ENCODE results near the gene HSPG2. TPM values are rescaled to one million over a fixed set of nuclear protein-coding genes. Genes with fewer than 3 reads are reported as not detected.
"Not testable (repeated sequence)": the region's sequence is repeated elsewhere in the genome, so short reads cannot be mapped to it uniquely, and the experiment has no call there.

The HSPG2 gene
- total and polyA plus RNA-seq, 7 experiments from 2014 or later, result 1.0 to 20.8 (median 9.4) TPM

GRCh38 chr1:21978209-21978608 lies 41.1 kb upstream of the HSPG2 start:
- POLR2A ChIA-PET; DNase-seq; H3K27me3 Mint-ChIP-seq; CTCF ChIA-PET; intact Hi-C loops (cut with micrococcal nuclease); H3K27ac Mint-ChIP-seq; H3K27ac ChIP-seq (ENCODE audit: low read depth, low read length); H3K4me3 ChIP-seq (ENCODE audit: low read length); H3K9me3 ChIP-seq (ENCODE audit: control insufficient read depth in 2 of 3, low read length in 3 of 3); H3K4me3 Mint-ChIP-seq; H3K4me1 Mint-ChIP-seq; ATAC-seq; H3K36me3 Mint-ChIP-seq; H3K36me3 ChIP-seq (ENCODE audit: control insufficient read depth in 2 of 3, insufficient read depth in 3 of 3, low read length in 3 of 3); H3K4me1 ChIP-seq (ENCODE audit: control insufficient read depth in 2 of 2, insufficient read depth in 2 of 2, low read length in 2 of 2); H3K27me3 ChIP-seq (ENCODE audit: control insufficient read depth in 2 of 2, insufficient read depth in 2 of 2, low read length in 2 of 2); H3K9me3 Mint-ChIP-seq: not testable (repeated sequence)

GRCh38 chr1:21976703-21977239 lies 39.7 kb upstream of the HSPG2 start, which contains the start of gene CELA3B:
Gene CELA3B, plus strand, starts transcription at chr1:21977022. Its CDS starts 18 bp downstream, at chr1:21977040.
- CTCF ChIA-PET; POLR2A ChIA-PET; H3K4me1 Mint-ChIP-seq; H3K4me3 ChIP-seq (ENCODE audit: low read length); H3K27me3 ChIP-seq (ENCODE audit: control insufficient read depth in 2 of 2, insufficient read depth in 2 of 2, low read length in 2 of 2); H3K27ac ChIP-seq (ENCODE audit: low read depth, low read length); H3K9me3 Mint-ChIP-seq; H3K36me3 Mint-ChIP-seq; H3K27me3 Mint-ChIP-seq; H3K9me3 ChIP-seq (ENCODE audit: control insufficient read depth in 2 of 3, low read length in 3 of 3); ATAC-seq; DNase-seq; intact Hi-C loops (cut with micrococcal nuclease); H3K4me3 Mint-ChIP-seq; H3K4me1 ChIP-seq (ENCODE audit: control insufficient read depth in 2 of 2, insufficient read depth in 2 of 2, low read length in 2 of 2); H3K36me3 ChIP-seq (ENCODE audit: control insufficient read depth in 2 of 3, insufficient read depth in 3 of 3, low read length in 3 of 3): not testable (repeated sequence)
- peak within 1 kb of the TSS in 2 of 9 donors; percentile 7 to 67 for H3K27ac Mint-ChIP-seq

GRCh38 chr1:21975296-21975695 lies 38.2 kb upstream of the HSPG2 start:
- H3K27me3 ChIP-seq (ENCODE audit: control insufficient read depth in 2 of 2, insufficient read depth in 2 of 2, low read length in 2 of 2); DNase-seq; H3K9me3 Mint-ChIP-seq; CTCF ChIA-PET; H3K9me3 ChIP-seq (ENCODE audit: control insufficient read depth in 2 of 3, low read length in 3 of 3); H3K4me3 ChIP-seq (ENCODE audit: low read length); H3K36me3 Mint-ChIP-seq; H3K4me3 Mint-ChIP-seq; H3K27me3 Mint-ChIP-seq; H3K36me3 ChIP-seq (ENCODE audit: control insufficient read depth in 2 of 3, insufficient read depth in 3 of 3, low read length in 3 of 3); ATAC-seq; H3K4me1 Mint-ChIP-seq; intact Hi-C loops (cut with micrococcal nuclease); H3K27ac ChIP-seq (ENCODE audit: low read depth, low read length); H3K4me1 ChIP-seq (ENCODE audit: control insufficient read depth in 2 of 2, insufficient read depth in 2 of 2, low read length in 2 of 2); POLR2A ChIA-PET: not testable (repeated sequence)
- peak overlapping the region in 1 of 9 donors; percentile 7 for H3K27ac Mint-ChIP-seq

GRCh38 chr1:21974699-21975098 lies 37.6 kb upstream of the HSPG2 start:
- H3K4me3 ChIP-seq (ENCODE audit: low read length); H3K9me3 Mint-ChIP-seq; H3K4me1 Mint-ChIP-seq; H3K36me3 Mint-ChIP-seq; H3K27me3 Mint-ChIP-seq; POLR2A ChIA-PET; DNase-seq; H3K4me1 ChIP-seq (ENCODE audit: control insufficient read depth in 2 of 2, insufficient read depth in 2 of 2, low read length in 2 of 2); H3K9me3 ChIP-seq (ENCODE audit: control insufficient read depth in 2 of 3, low read length in 3 of 3); ATAC-seq; H3K36me3 ChIP-seq (ENCODE audit: control insufficient read depth in 2 of 3, insufficient read depth in 3 of 3, low read length in 3 of 3); H3K27me3 ChIP-seq (ENCODE audit: control insufficient read depth in 2 of 2, insufficient read depth in 2 of 2, low read length in 2 of 2); H3K4me3 Mint-ChIP-seq; intact Hi-C loops (cut with micrococcal nuclease); H3K27ac ChIP-seq (ENCODE audit: low read depth, low read length); CTCF ChIA-PET; H3K27ac Mint-ChIP-seq: not testable (repeated sequence)

GRCh38 chr1:21973948-21974347 lies 36.8 kb upstream of the HSPG2 start:
- H3K27ac ChIP-seq (ENCODE audit: low read depth, low read length); H3K27ac Mint-ChIP-seq; H3K4me1 ChIP-seq (ENCODE audit: control insufficient read depth in 2 of 2, insufficient read depth in 2 of 2, low read length in 2 of 2); H3K9me3 Mint-ChIP-seq; H3K36me3 ChIP-seq (ENCODE audit: control insufficient read depth in 2 of 3, insufficient read depth in 3 of 3, low read length in 3 of 3); H3K27me3 Mint-ChIP-seq; H3K4me1 Mint-ChIP-seq; CTCF ChIA-PET; POLR2A ChIA-PET; ATAC-seq; H3K36me3 Mint-ChIP-seq; H3K4me3 Mint-ChIP-seq; H3K27me3 ChIP-seq (ENCODE audit: control insufficient read depth in 2 of 2, insufficient read depth in 2 of 2, low read length in 2 of 2); intact Hi-C loops (cut with micrococcal nuclease); H3K4me3 ChIP-seq (ENCODE audit: low read length); H3K9me3 ChIP-seq (ENCODE audit: control insufficient read depth in 2 of 3, low read length in 3 of 3); DNase-seq: not testable (repeated sequence)

GRCh38 chr1:21972973-21973441 lies 35.9 kb upstream of the HSPG2 start:
- H3K36me3 ChIP-seq (ENCODE audit: control insufficient read depth in 2 of 3, insufficient read depth in 3 of 3, low read length in 3 of 3); H3K4me3 ChIP-seq (ENCODE audit: low read length); H3K36me3 Mint-ChIP-seq; H3K4me3 Mint-ChIP-seq; H3K27ac Mint-ChIP-seq; intact Hi-C loops (cut with micrococcal nuclease); H3K27me3 Mint-ChIP-seq; H3K4me1 Mint-ChIP-seq; DNase-seq; H3K9me3 ChIP-seq (ENCODE audit: control insufficient read depth in 2 of 3, low read length in 3 of 3); H3K27me3 ChIP-seq (ENCODE audit: control insufficient read depth in 2 of 2, insufficient read depth in 2 of 2, low read length in 2 of 2); ATAC-seq; H3K4me1 ChIP-seq (ENCODE audit: control insufficient read depth in 2 of 2, insufficient read depth in 2 of 2, low read length in 2 of 2); H3K9me3 Mint-ChIP-seq; H3K27ac ChIP-seq (ENCODE audit: low read depth, low read length); POLR2A ChIA-PET: not testable (repeated sequence)
- CTCF ChIA-PET, result interaction anchor here (0.6 to 1.1 kb wide), 2 partner anchors 8 to 604 kb away, joined by 3 to 6 read pairs; no protein-coding TSS in a partner anchor

DNA sequence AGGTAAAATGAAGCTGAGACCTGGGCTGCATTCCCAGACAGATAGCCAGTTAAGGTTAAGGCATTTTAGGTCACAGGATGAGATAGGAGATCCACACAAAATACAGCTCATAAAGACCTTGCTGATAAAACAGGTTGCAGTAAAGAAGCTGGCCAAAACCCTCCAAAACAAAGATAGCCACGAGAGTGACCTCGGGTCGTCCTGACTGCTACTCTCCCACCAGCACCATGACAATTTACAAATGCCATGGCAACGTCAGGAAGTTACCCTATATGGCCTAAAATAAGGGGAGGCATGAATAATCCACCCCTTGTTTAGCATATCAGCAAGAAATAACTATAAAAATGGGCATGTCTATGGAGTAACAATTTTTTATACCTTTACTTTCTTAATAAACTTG lies 33.4 kb upstream of the HSPG2 start:
- not testable (repeated sequence) for H3K4me3 ChIP-seq (ENCODE audit: low read length); H3K36me3 ChIP-seq (ENCODE audit: control insufficient read depth in 2 of 3, insufficient read depth in 3 of 3, low read length in 3 of 3)

More for the DNA sequence above, 33.4 kb upstream of the HSPG2 start:
- H3K9me3 ChIP-seq (ENCODE audit: control insufficient read depth in 2 of 3, low read length in 3 of 3); H3K27ac Mint-ChIP-seq; H3K27me3 ChIP-seq (ENCODE audit: control insufficient read depth in 2 of 2, insufficient read depth in 2 of 2, low read length in 2 of 2); H3K27me3 Mint-ChIP-seq; intact Hi-C loops (cut with micrococcal nuclease); H3K4me1 ChIP-seq (ENCODE audit: control insufficient read depth in 2 of 2, insufficient read depth in 2 of 2, low read length in 2 of 2); POLR2A ChIA-PET; H3K27ac ChIP-seq (ENCODE audit: low read depth, low read length); DNase-seq; H3K4me1 Mint-ChIP-seq; H3K4me3 Mint-ChIP-seq; CTCF ChIA-PET; H3K36me3 Mint-ChIP-seq; H3K9me3 Mint-ChIP-seq; ATAC-seq: not testable (repeated sequence)

Measured in naive thymus-derived CD4-positive, alpha-beta T cell (primary cell).